ENCODE measurements around the gene CLNS1A.

CLNS1A gene

DNA sequence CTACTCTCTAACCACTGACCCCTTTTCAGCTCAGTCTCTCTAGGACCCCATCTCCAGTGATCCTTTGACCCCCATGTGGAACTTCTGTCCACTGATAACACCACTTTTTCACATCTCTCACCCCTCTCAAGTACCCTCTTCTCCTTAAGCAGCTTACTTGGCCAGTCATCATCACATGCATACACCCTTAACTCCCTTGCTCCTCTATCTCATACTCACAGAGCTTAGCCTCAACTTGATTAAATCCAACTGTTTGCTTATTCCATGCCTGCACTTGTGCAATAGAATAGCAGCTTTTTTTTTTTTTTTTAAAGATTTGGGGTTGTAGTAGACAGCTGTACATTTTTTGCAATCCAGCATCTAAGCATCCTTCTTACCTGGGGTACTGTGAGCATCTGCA, 25.7 kb downstream of the CLNS1A start:
- peaks cover 2% of the 10 kb centered on the region for H3K36me3 ChIP-seq (ENCODE audit: control insufficient read depth, insufficient read depth, low read length)
- TF ChIP-seq, protein P1, sequence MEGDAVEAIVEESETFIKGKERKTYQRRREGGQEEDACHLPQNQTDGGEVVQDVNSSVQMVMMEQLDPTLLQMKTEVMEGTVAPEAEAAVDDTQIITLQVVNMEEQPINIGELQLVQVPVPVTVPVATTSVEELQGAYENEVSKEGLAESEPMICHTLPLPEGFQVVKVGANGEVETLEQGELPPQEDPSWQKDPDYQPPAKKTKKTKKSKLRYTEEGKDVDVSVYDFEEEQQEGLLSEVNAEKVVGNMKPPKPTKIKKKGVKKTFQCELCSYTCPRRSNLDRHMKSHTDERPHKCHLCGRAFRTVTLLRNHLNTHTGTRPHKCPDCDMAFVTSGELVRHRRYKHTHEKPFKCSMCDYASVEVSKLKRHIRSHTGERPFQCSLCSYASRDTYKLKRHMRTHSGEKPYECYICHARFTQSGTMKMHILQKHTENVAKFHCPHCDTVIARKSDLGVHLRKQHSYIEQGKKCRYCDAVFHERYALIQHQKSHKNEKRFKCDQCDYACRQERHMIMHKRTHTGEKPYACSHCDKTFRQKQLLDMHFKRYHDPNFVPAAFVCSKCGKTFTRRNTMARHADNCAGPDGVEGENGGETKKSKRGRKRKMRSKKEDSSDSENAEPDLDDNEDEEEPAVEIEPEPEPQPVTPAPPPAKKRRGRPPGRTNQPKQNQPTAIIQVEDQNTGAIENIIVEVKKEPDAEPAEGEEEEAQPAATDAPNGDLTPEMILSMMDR (IDR thresholded peaks at IDR 0.05; ENCODE audit: insufficient read depth, low read length, poor library complexity, severe bottlenecking): no peak
- no peak for DNase-seq (ENCODE audit: extremely low read depth, insufficient read length)

DNA sequence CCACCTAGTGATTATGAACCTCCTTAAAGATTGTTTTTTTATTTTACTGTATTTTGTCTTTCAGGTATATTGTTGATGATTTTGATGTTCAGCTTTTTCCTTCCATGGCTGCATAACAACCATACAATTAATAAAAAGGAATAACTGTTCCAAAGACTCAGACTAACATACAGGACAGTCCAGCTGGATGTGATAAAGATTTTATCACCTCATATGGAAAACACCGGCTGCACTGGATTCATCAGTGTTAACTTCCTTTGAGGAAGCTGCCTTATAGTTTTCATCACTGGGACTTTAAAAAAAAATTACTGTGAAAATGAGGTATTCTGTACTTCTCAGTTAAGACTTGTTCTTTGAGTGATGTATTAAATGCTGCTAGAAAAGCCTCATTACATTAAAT, 28.4 kb downstream of the CLNS1A start:
- DNase-seq (ENCODE audit: extremely low read depth, insufficient read length): no peak
- H3K27me3 ChIP-seq (replicated peaks; ENCODE audit: control insufficient read depth, insufficient read depth, low read length): no peaks in the 10 kb centered on the region
- no peak overlapping the region for H3K4me3 ChIP-seq (replicated peaks; ENCODE audit: low read depth, low read length)
- peaks cover 2% of the 10 kb centered on the region for H3K36me3 ChIP-seq (ENCODE audit: control insufficient read depth, insufficient read depth, low read length)
- TF ChIP-seq, protein P1 (IDR thresholded peaks at IDR 0.05; ENCODE audit: insufficient read depth, low read length, poor library complexity, severe bottlenecking): no peak

More for the DNA sequence above, 25.7 kb downstream of the CLNS1A start:
- Histone ChIP-seq H3K4me3 (replicated peaks; ENCODE audit: low read depth, low read length) (no peak overlapping the region), H3K27me3 (replicated peaks; ENCODE audit: control insufficient read depth, insufficient read depth, low read length) (no peaks in the 10 kb centered on the region)

DNA sequence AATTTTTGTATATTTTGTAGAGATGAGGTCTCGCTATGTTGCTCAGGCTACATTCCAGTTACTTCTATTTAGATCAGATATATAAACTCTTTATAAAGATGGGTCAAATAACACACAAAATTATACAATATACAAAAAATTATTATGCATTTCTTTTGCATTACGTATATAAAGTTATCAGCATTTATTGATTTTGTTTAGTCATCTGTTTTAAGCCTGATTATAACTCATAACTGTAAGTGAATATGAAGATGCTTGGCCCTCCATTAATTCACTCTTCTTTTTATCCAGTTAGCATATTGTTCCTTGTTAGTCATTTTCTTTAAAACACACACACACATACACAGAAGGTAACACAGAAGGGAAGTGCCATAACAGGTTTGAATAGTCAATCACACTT, 33.3 kb downstream of the CLNS1A start:
- Histone ChIP-seq H3K36me3 (ENCODE audit: control insufficient read depth, insufficient read depth, low read length) (no peaks in the 10 kb centered on the region), H3K27me3 (replicated peaks; ENCODE audit: control insufficient read depth, insufficient read depth, low read length) (no peaks in the 10 kb centered on the region), H3K4me3 (replicated peaks; ENCODE audit: low read depth, low read length) (no peak overlapping the region)
- TF ChIP-seq, protein P1 (IDR thresholded peaks at IDR 0.05; ENCODE audit: insufficient read depth, low read length, poor library complexity, severe bottlenecking): no peak
- DNase-seq (ENCODE audit: extremely low read depth, insufficient read length): no peak

DNA sequence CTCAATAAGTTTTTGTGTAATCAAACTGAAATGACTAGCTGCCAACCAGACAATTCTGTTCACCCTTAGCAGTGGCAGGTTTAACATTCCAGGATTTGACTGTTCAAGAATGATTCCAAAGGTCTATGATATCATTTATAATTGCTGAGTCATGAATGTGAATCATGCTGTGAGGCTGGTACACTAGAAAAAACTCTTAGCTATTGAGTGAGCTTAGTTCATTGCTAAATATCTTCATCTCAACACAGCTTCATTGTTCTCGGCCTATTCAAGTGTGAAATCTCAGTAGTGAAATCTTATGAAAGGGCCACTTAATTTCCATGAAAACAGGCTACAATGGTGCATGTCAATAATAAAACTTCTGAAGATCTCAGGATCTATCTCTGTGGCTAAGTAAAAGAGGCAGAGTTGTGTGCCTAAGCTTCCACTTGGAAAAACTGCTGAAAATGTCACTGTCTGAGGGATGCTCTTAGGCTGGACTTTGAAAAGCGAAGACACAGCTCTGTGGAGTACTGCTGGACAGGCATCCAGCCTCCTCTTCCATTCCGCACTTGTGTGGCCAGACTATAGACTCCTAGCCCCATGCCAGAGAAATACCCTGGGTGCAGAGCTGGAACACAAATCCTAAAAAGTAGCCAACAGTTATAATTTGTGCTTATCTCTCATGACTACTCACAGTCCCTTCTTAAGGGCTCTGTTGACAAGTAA, 35.1 kb downstream of the CLNS1A start:
- Histone ChIP-seq H3K4me3 (replicated peaks; ENCODE audit: low read depth, low read length) (no peak overlapping the region), H3K36me3 (ENCODE audit: control insufficient read depth, insufficient read depth, low read length) (no peaks in the 10 kb centered on the region), H3K27me3 (replicated peaks; ENCODE audit: control insufficient read depth, insufficient read depth, low read length) (no peaks in the 10 kb centered on the region)
- no peak for DNase-seq (ENCODE audit: extremely low read depth, insufficient read length)
- TF ChIP-seq, protein P1 (IDR thresholded peaks at IDR 0.05; ENCODE audit: insufficient read depth, low read length, poor library complexity, severe bottlenecking): no peak

DNA sequence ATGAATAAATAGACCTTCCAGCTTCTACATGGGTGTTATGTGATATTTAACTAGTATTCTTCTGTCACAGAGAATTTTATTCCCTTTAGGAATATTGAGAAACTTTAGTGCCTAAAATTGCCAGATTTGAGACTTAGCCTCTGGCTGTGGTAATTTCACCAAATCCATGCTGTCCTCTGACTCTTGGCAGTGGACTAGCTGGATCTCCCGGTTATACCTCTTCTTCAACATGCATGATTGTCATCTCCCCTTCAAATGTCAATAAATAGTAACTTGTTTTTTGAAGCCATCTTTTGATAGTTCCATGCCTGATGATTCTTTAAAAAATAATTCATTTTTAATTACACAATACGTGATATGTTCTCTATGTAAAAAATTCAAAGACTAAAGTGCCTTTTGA, 39.4 kb downstream of the CLNS1A start:
- H3K4me3 ChIP-seq (replicated peaks; ENCODE audit: low read depth, low read length): no peak overlapping the region
- TF ChIP-seq, protein P1 (IDR thresholded peaks at IDR 0.05; ENCODE audit: insufficient read depth, low read length, poor library complexity, severe bottlenecking): no peak
- H3K27me3 ChIP-seq (replicated peaks; ENCODE audit: control insufficient read depth, insufficient read depth, low read length): no peaks in the 10 kb centered on the region
- no peaks in the 10 kb centered on the region for H3K36me3 ChIP-seq (ENCODE audit: control insufficient read depth, insufficient read depth, low read length)
- no peak for DNase-seq (ENCODE audit: extremely low read depth, insufficient read length)

DNA sequence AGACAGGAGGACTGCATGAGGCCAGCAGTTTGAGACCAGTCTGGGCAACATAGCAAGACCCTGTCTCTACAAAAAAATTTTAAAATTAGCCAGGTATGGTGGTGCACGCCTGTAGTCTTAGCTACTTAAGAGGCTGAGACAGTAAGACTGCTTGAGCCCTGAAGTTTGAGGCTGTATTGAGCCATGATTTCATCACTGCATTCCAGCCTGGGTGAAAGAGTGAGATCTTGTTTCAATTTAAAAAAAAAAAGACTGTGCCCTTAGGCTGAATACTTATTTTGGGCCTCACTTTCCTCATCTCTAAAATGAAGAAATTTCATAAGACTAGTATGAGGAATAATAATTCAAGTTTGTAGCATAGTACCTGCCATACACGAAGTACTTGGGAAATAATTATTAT, 41.0 kb downstream of the CLNS1A start:
- H3K27me3 ChIP-seq (replicated peaks; ENCODE audit: control insufficient read depth, insufficient read depth, low read length): no peaks in the 10 kb centered on the region
- TF ChIP-seq, protein P1 (IDR thresholded peaks at IDR 0.05; ENCODE audit: insufficient read depth, low read length, poor library complexity, severe bottlenecking): no peak
- no peak for DNase-seq (ENCODE audit: extremely low read depth, insufficient read length)
- no peak overlapping the region for H3K4me3 ChIP-seq (replicated peaks; ENCODE audit: low read depth, low read length)
- no peaks in the 10 kb centered on the region for H3K36me3 ChIP-seq (ENCODE audit: control insufficient read depth, insufficient read depth, low read length)

Data from GM06990 (cell line).